ENCODE measurements around the gene EPB41L2.

The EPB41L2 gene

GRCh38 chr6:131048933-131049515, 14.0 kb downstream of the EPB41L2 start:
- TF ChIP-seq CTCF (IDR thresholded peaks at IDR 0.05; ENCODE audit: control extremely low read depth, extremely low read depth, low read depth, missing control alignments): no peak
- no peak for DNase-seq (ENCODE audit: extremely low spot score)
- ChIA-PET POLR2A (no interaction called here), CTCF (interaction anchor here (0.8 to 1.3 kb wide), 5 partner anchors 11 to 37 kb away, joined by 3 read pairs; no protein-coding TSS in a partner anchor)

GRCh38 chr6:131048459-131048858, 14.6 kb downstream of the EPB41L2 start:
- no peak for TF ChIP-seq CTCF (IDR thresholded peaks at IDR 0.05; ENCODE audit: control extremely low read depth, extremely low read depth, low read depth, missing control alignments)
- DNase-seq (ENCODE audit: extremely low spot score): no peak
- CTCF ChIA-PET: interaction anchor here (0.9 kb wide), 1 partner anchor 13 kb away, joined by 3 read pairs; no protein-coding TSS in a partner anchor
- POLR2A ChIA-PET: no interaction called here

- ChIA-PET CTCF (interaction anchor here (1.7 kb wide), 1 partner anchor 16 kb away, joined by 4 read pairs; no protein-coding TSS in a partner anchor), POLR2A (no interaction called here)
- DNase-seq (ENCODE audit: extremely low spot score): no peak
- no peak for TF ChIP-seq CTCF (IDR thresholded peaks at IDR 0.05; ENCODE audit: control extremely low read depth, extremely low read depth, low read depth, missing control alignments)
These were observed 17.9 kb downstream of the EPB41L2 start for GRCh38 chr6:131045139-131045538.

GRCh38 chr6:131043902-131044447, 19.1 kb downstream of the EPB41L2 start:
- POLR2A ChIA-PET: no interaction called here

GRCh38 chr6:131042664-131043063, 20.4 kb downstream of the EPB41L2 start:
- DNase-seq (ENCODE audit: extremely low spot score): no peak
- ChIA-PET POLR2A (no interaction called here), CTCF (no interaction called here)
- no peak for TF ChIP-seq CTCF (IDR thresholded peaks at IDR 0.05; ENCODE audit: control extremely low read depth, extremely low read depth, low read depth, missing control alignments)

More at GRCh38 chr6:131043902-131044447, 19.1 kb downstream of the EPB41L2 start:
- no peak for TF ChIP-seq CTCF (IDR thresholded peaks at IDR 0.05; ENCODE audit: control extremely low read depth, extremely low read depth, low read depth, missing control alignments)
- CTCF ChIA-PET: no interaction called here
- DNase-seq (ENCODE audit: extremely low spot score): no peak

GRCh38 chr6:131041814-131042213, 21.2 kb downstream of the EPB41L2 start:
- CTCF ChIA-PET: interaction anchor here (1.2 kb wide), 1 partner anchor 157 kb away, joined by 3 read pairs; no protein-coding TSS in a partner anchor
- POLR2A ChIA-PET: no interaction called here
- no peak for TF ChIP-seq CTCF (IDR thresholded peaks at IDR 0.05; ENCODE audit: control extremely low read depth, extremely low read depth, low read depth, missing control alignments)
- DNase-seq (ENCODE audit: extremely low spot score): no peak

Data from GM10248 (cell line).